ENCODE results near the gene DNAH12.

GRCh38 chr3:57538465-57538864 is 5.7 kb downstream of the DNAH12 start:
- no peak for TF ChIP-seq POLR2AphosphoS5 (IDR thresholded peaks at IDR 0.05; ENCODE audit: low read depth, low read length)
- TF ChIP-seq REST (IDR thresholded peaks at IDR 0.05; ENCODE audit: low read depth), result no peak
- TF ChIP-seq, protein P1, sequence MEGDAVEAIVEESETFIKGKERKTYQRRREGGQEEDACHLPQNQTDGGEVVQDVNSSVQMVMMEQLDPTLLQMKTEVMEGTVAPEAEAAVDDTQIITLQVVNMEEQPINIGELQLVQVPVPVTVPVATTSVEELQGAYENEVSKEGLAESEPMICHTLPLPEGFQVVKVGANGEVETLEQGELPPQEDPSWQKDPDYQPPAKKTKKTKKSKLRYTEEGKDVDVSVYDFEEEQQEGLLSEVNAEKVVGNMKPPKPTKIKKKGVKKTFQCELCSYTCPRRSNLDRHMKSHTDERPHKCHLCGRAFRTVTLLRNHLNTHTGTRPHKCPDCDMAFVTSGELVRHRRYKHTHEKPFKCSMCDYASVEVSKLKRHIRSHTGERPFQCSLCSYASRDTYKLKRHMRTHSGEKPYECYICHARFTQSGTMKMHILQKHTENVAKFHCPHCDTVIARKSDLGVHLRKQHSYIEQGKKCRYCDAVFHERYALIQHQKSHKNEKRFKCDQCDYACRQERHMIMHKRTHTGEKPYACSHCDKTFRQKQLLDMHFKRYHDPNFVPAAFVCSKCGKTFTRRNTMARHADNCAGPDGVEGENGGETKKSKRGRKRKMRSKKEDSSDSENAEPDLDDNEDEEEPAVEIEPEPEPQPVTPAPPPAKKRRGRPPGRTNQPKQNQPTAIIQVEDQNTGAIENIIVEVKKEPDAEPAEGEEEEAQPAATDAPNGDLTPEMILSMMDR (IDR thresholded peaks at IDR 0.05 in 2 of 3, conservative IDR thresholded peaks at IDR 0.05 in 1 of 3; ENCODE audit: borderline replicate concordance in 1 of 3, insufficient read depth in 1 of 3, low read depth in 2 of 3, low read length in 2 of 3), result no peak
- TF ChIP-seq RAD21 (IDR thresholded peaks at IDR 0.05; ENCODE audit: low read depth), result no peak
- TF ChIP-seq ZNF274 (IDR thresholded peaks at IDR 0.05; ENCODE audit: low read depth, low read length), result no peak
- no peak for TF ChIP-seq TCF7L2 (IDR thresholded peaks at IDR 0.05; ENCODE audit: borderline replicate concordance, extremely low read depth, insufficient read depth, insufficient read length)
- no peak for TF ChIP-seq ZFX (IDR thresholded peaks at IDR 0.05)
- TF ChIP-seq EZH2 (IDR thresholded peaks at IDR 0.05), result no peak
- TF ChIP-seq CEBPB (IDR thresholded peaks at IDR 0.05; ENCODE audit: low read depth), result no peak
- TF ChIP-seq SRF (IDR thresholded peaks at IDR 0.05; ENCODE audit: low read depth), result no peak
- TF ChIP-seq, protein P2, sequence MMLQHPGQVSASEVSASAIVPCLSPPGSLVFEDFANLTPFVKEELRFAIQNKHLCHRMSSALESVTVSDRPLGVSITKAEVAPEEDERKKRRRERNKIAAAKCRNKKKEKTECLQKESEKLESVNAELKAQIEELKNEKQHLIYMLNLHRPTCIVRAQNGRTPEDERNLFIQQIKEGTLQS (IDR thresholded peaks at IDR 0.05), result no peak

All from HCT116 (cell line).